ENCODE data around the gene CYSTM1. TPM values are rescaled to one million over a fixed set of nuclear protein-coding genes. Genes with fewer than 3 reads are reported as not detected.

The CYSTM1 gene
- polyA plus RNA-seq, 6 donors from 2014 or later: 5.4 to 20.6 (median 12.6) TPM

- DNase-seq (no peak), ATAC-seq (ENCODE audit: low read depth in 2 of 2) (no peak)
- Mint-ChIP-seq H3K27me3 (no peaks in the 10 kb centered on the region), H3K36me3 (no peaks in the 10 kb centered on the region), H3K27ac (no peak overlapping the region), H3K9me3 (no peaks in the 10 kb centered on the region), H3K4me1 (peaks cover 16 to 17% (median 17%) of the 10 kb centered on the region in 3 donors), H3K4me3 (no peak overlapping the region)
Observed at GRCh38 chr5:140240987-140241706, 66.2 kb downstream of the CYSTM1 start.

- DNase-seq: no peak
- H3K36me3 Mint-ChIP-seq: no peaks in the 10 kb centered on the region
- no peak overlapping the region for H3K4me3 Mint-ChIP-seq
- peak overlapping the region in 2 of 6 donors; percentile 37 to 77 for H3K27ac Mint-ChIP-seq
- no peaks in the 10 kb centered on the region for H3K27me3 Mint-ChIP-seq
- ATAC-seq (ENCODE audit: low read depth in 2 of 2): no peak
- no peaks in the 10 kb centered on the region for H3K9me3 Mint-ChIP-seq
- H3K4me1 Mint-ChIP-seq: peaks cover 16 to 17% (median 17%) of the 10 kb centered on the region in 3 donors
Observed at GRCh38 chr5:140242099-140242498, 67.1 kb downstream of the CYSTM1 start.

- H3K27me3 Mint-ChIP-seq: no peaks in the 10 kb centered on the region
- H3K27ac Mint-ChIP-seq: no peak overlapping the region
- H3K4me1 Mint-ChIP-seq: peaks cover 16 to 17% (median 17%) of the 10 kb centered on the region in 3 donors
- no peak for ATAC-seq (ENCODE audit: low read depth in 2 of 2)
- no peaks in the 10 kb centered on the region for H3K9me3 Mint-ChIP-seq
- no peaks in the 10 kb centered on the region for H3K36me3 Mint-ChIP-seq
- DNase-seq: no peak
- no peak overlapping the region for H3K4me3 Mint-ChIP-seq
Observed at GRCh38 chr5:140242890-140243585, 68.0 kb downstream of the CYSTM1 start.

DNA sequence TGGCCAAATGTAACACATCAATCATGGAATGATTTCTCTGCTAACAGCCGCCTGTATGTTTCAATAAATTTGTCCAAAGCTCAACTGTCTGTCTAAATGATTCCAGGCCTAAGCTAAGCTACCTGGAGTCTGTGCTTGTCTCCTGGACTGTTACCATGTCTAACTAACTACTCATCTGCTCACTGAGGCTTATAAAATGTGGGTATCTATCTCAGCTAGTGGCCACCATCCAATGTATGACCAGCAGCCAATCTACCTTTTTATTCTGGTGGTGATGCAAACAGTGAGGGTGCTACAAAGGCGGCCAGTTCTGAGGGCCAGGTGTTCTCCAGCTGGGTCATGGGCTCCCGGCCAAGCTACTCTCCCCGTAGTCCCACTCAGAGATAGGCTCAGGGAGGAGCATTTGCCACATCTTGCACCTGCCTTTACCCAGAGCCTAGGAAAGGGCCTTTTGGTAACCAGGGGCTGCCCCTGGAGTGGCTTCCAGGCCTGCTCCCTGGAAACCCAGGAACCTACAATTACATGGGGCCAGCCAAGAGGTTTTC, 68.8 kb downstream of the CYSTM1 start:
- ATAC-seq (ENCODE audit: low read depth in 2 of 2): no peak
- H3K4me1 Mint-ChIP-seq: peaks cover 16 to 17% (median 17%) of the 10 kb centered on the region in 3 donors
- H3K27ac Mint-ChIP-seq: no peak overlapping the region
- no peaks in the 10 kb centered on the region for H3K9me3 Mint-ChIP-seq
- H3K36me3 Mint-ChIP-seq: no peaks in the 10 kb centered on the region
- no peaks in the 10 kb centered on the region for H3K27me3 Mint-ChIP-seq
- DNase-seq: no peak
- no peak overlapping the region for H3K4me3 Mint-ChIP-seq

DNA sequence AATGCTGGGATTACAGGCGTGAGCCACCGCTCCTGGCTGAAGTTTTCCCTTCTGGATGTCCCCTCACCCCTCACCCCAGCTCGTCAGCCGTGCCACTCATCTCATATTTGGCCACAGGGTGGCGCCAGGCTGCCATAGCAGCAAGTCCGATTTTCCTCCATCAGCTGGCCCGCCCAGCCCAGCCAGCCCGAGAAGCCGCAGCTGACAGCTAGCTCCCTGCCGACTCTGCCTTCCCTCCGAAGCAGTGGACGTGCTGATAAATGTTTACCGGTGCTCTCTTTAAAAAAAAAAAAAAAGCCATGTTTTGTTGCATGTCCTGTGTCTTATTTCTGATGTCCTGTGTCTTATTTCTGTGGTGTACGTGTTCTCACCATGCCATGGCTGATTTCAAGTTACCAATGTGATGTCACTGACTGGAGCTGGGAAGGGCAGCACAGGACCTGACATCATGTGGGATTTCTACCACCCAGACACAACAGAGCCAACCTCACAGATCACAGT, 69.6 kb downstream of the CYSTM1 start:
- peak; percentile 77 to 78 for ATAC-seq (ENCODE audit: low read depth in 2 of 2)
- no peaks in the 10 kb centered on the region for H3K9me3 Mint-ChIP-seq
- H3K36me3 Mint-ChIP-seq: no peaks in the 10 kb centered on the region
- H3K4me1 Mint-ChIP-seq: peaks cover 20 to 22% (median 22%) of the 10 kb centered on the region in 3 donors
- peak overlapping the region in 2 of 8 donors; percentile 12 to 20 for H3K4me3 Mint-ChIP-seq
- H3K27ac Mint-ChIP-seq: peak overlapping the region; percentile 17 to 91 (median 58)
- peak; percentile 68 for DNase-seq
- no peaks in the 10 kb centered on the region for H3K27me3 Mint-ChIP-seq

DNA sequence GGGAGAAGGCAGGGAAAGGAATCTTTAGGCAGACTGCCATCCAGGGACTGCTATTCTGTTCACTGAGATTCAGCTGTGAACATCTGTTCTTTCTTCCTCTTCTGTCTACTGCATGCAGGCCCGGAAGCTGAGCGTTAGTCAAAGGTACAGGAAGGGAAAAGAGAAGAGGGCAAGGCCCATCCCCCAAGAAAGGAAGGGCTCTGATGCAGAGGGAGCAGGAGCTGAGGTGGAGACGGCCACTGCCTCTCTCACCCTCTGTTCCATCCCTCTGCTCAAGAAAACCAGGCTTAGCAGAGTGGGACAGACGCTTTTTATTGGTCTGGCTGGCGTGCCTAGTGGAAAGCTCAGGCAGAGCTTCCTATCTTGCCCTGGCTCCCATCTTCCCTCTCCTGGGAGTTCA, 70.4 kb downstream of the CYSTM1 start:
- Mint-ChIP-seq H3K4me3 (no peak overlapping the region), H3K27ac (peak overlapping the region in 5 of 6 donors; percentile 48 to 91 (median 81)), H3K9me3 (no peaks in the 10 kb centered on the region)

GRCh38 chr5:140245926-140246325, 70.9 kb downstream of the CYSTM1 start:
- Mint-ChIP-seq H3K4me1 (peaks cover 27 to 33% (median 31%) of the 10 kb centered on the region in 3 donors), H3K27ac (peak overlapping the region in 1 of 6 donors; percentile 42), H3K27me3 (no peaks in the 10 kb centered on the region), H3K36me3 (no peaks in the 10 kb centered on the region), H3K4me3 (no peak overlapping the region), H3K9me3 (no peaks in the 10 kb centered on the region)
- DNase-seq (no peak), ATAC-seq (ENCODE audit: low read depth in 2 of 2) (no peak)

More for the DNA sequence above, 70.4 kb downstream of the CYSTM1 start:
- Mint-ChIP-seq H3K27me3 (no peaks in the 10 kb centered on the region), H3K36me3 (no peaks in the 10 kb centered on the region), H3K4me1 (peaks cover 23 to 29% (median 28%) of the 10 kb centered on the region in 3 donors)
- DNase-seq: peak; percentile 10
- ATAC-seq (ENCODE audit: low read depth in 2 of 2): peak; percentile 47 to 59

DNA sequence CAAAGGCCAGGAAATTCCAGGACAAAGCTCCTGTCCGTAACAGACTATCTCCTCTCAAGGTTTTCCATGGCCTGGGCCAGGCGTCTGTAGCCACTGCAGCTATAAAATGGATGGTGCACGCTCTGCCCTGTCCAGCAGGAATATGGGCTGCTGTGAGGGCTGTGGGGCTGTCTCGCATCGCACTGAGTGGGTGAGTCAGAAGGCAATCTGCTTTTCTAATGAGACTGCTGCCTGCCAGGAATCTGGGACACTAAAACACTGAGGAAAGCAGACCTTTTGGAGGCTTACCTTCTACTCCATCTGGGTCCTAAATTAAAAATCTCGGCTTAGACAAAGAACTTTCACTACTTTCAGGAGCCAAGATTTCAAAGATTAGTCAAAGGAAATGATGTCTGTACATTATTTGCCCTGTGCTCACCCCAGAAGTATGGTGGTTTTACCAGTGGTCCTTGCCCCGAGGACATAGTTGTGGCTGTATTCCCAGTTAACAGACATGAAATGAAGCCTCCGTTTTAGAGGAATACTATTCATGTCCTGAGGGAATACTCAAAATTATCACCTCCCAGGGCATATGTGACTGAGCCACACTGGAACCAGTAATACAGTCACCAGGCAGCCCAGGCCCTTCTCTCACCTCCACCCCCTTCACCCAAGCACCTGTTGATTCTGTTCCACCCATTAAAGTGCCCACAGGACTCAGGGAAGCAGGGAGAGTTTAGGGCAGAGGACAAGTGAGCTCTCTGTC, 71.6 kb downstream of the CYSTM1 start:
- Mint-ChIP-seq H3K36me3 (no peaks in the 10 kb centered on the region), H3K27me3 (no peaks in the 10 kb centered on the region), H3K4me3 (no peak overlapping the region), H3K9me3 (no peaks in the 10 kb centered on the region), H3K4me1 (peaks cover 31 to 37% (median 35%) of the 10 kb centered on the region in 3 donors), H3K27ac (no peak overlapping the region)
- DNase-seq (no peak), ATAC-seq (ENCODE audit: low read depth in 2 of 2) (no peak)

- ATAC-seq (ENCODE audit: low read depth in 2 of 2) (no peak), DNase-seq (no peak)
- H3K36me3 Mint-ChIP-seq: no peaks in the 10 kb centered on the region
- peak overlapping the region in 1 of 6 donors; percentile 44 for H3K27ac Mint-ChIP-seq
- no peaks in the 10 kb centered on the region for H3K9me3 Mint-ChIP-seq
- H3K4me1 Mint-ChIP-seq: peaks cover 43 to 50% (median 50%) of the 10 kb centered on the region in 3 donors
- H3K27me3 Mint-ChIP-seq: no peaks in the 10 kb centered on the region
- H3K4me3 Mint-ChIP-seq: no peak overlapping the region
Observed at GRCh38 chr5:140248414-140248813, 73.4 kb downstream of the CYSTM1 start.

GRCh38 chr5:140249536-140249935, 74.5 kb downstream of the CYSTM1 start:
- Mint-ChIP-seq H3K4me1 (peaks cover 41 to 47% (median 47%) of the 10 kb centered on the region in 3 donors), H3K4me3 (no peak overlapping the region), H3K27me3 (no peaks in the 10 kb centered on the region), H3K27ac (peak overlapping the region in 3 of 6 donors; percentile 13 to 78 (median 74)), H3K36me3 (no peaks in the 10 kb centered on the region), H3K9me3 (no peaks in the 10 kb centered on the region)
- ATAC-seq (ENCODE audit: low read depth in 2 of 2) (peak; percentile 26 to 27), DNase-seq (no peak)

DNA sequence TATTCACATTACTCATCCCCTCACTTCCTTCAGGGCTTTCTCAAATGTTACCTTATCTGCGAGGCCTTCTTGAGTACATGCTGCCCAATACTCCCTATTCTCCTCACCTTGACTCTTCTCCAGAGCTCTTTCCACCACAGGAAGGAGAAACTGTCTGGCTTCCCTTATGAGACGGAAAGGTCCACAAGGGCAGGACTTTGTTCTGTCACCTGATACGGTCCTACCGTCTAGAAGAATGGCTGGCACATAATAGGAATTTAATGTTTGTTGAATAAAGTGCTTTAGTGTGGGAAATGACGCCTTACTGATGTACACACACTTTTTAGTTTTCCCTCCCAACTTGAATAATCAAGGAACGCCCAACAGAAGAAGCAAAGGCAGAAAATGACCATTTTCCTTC, 75.4 kb downstream of the CYSTM1 start:
- H3K27ac Mint-ChIP-seq: peak overlapping the region in 4 of 6 donors; percentile 11 to 64 (median 50)
- H3K4me3 Mint-ChIP-seq: peak overlapping the region in 1 of 8 donors; percentile 26
- DNase-seq (no peak), ATAC-seq (ENCODE audit: low read depth in 2 of 2) (no peak)
- H3K9me3 Mint-ChIP-seq: no peaks in the 10 kb centered on the region
- H3K36me3 Mint-ChIP-seq: no peaks in the 10 kb centered on the region
- no peaks in the 10 kb centered on the region for H3K27me3 Mint-ChIP-seq
- peaks cover 32 to 39% (median 38%) of the 10 kb centered on the region in 3 donors for H3K4me1 Mint-ChIP-seq

DNA sequence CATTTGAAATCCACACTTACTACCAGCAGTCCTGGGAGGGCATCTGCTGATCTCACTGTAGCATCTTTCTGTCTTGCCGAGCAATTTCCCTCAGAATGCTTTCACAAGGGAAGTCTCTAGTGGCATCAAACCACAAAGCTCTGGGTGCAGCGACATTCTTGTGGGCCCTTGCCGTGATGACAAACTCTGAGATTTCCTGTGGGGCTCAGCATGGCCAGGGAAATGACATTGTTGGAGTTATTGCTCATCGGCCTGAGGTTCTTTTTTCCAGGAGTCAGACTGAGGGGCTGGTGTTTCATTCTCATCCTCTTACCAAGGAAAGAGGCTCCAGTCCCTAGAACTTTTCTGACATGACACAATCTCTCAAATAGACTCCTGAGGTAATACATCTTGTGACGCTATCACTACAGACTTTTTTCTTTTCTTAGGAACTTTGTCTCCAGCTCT, 76.6 kb downstream of the CYSTM1 start:
- ATAC-seq (ENCODE audit: low read depth in 2 of 2) (peak; percentile 85 to 92), DNase-seq (peak; percentile 42)
- Mint-ChIP-seq H3K4me3 (no peak overlapping the region), H3K27ac (peak overlapping the region in 4 of 6 donors; percentile 75 to 95 (median 80)), H3K9me3 (no peaks in the 10 kb centered on the region), H3K36me3 (no peaks in the 10 kb centered on the region), H3K4me1 (peaks cover 31 to 35% (median 33%) of the 10 kb centered on the region in 3 donors), H3K27me3 (no peaks in the 10 kb centered on the region)
